Trophoblast cell (in vitro differentiated cells and primary cell): Measurements from ENCODE around the gene TSPAN11.

Experiments used
- DNase-seq, 2 donors: peaks; one replicate each; pipeline ENCODE4 v3.0.0-alpha.2; 2016
- H2AFZ ChIP-seq: 2 replicates; pipeline ENCODE4 v1.6.1; 2013; ENCODE audit warnings: low read length, moderate library complexity, mild to moderate bottlenecking; ENCODE audit not compliant: insufficient read depth, poor library complexity
- H2AK5ac ChIP-seq: 2 replicates; pipeline ENCODE4 v1.6.1; 2013; ENCODE audit warnings: mild to moderate bottlenecking, low read length
- H2BK120ac ChIP-seq: 2 replicates; pipeline ENCODE4 v1.6.1; 2013; ENCODE audit warnings: low read length, mild to moderate bottlenecking, moderate library complexity; ENCODE audit not compliant: insufficient read depth, poor library complexity
- H2BK12ac ChIP-seq: 2 replicates; pipeline ENCODE4 v1.6.1; 2013; ENCODE audit warnings: mild to moderate bottlenecking, low read length, moderate library complexity
- H2BK5ac ChIP-seq: 2 replicates; pipeline ENCODE4 v1.6.1; 2013; ENCODE audit warnings: low read length, low read depth, moderate library complexity, mild to moderate bottlenecking; ENCODE audit not compliant: poor library complexity
- H3K14ac ChIP-seq: 2 replicates; pipeline ENCODE4 v1.6.1; 2013; ENCODE audit warnings: mild to moderate bottlenecking, low read length
- H3K18ac ChIP-seq: 2 replicates; pipeline ENCODE4 v1.6.1; 2013; ENCODE audit warnings: mild to moderate bottlenecking, low read length
- H3K23ac ChIP-seq: 2 replicates; pipeline ENCODE4 v1.6.1; 2013; ENCODE audit warnings: low read length
- H3K27ac ChIP-seq: 2 replicates; pipeline ENCODE4 v1.5.1; 2013; ENCODE audit warnings: low read depth, mild to moderate bottlenecking, inconsistent platforms, low read length, moderate library complexity
- H3K27me3 ChIP-seq: 2 replicates; pipeline ENCODE4 v1.6.1; 2013; ENCODE audit warnings: inconsistent platforms, mild to moderate bottlenecking, low read length, moderate library complexity; ENCODE audit not compliant: insufficient read depth
- H3K36me3 ChIP-seq, 2 experiments: 1 replicate in 1 of 2; 2 replicates in 1 of 2; pipeline ENCODE4 v1.6.1; 2013; ENCODE audit warnings: low read length in 2 of 2, mild to moderate bottlenecking in 2 of 2, moderate library complexity in 1 of 2; ENCODE audit not compliant: insufficient read depth in 2 of 2, control insufficient read depth in 1 of 2
- H3K4ac ChIP-seq: 2 replicates; pipeline ENCODE4 v1.6.1; 2013; ENCODE audit warnings: low read depth, mild to moderate bottlenecking, low read length, moderate library complexity
- H3K4me1 ChIP-seq, 2 experiments: 1 replicate in 1 of 2; 2 replicates in 1 of 2; pipeline ENCODE4 v1.6.1; 2013; ENCODE audit warnings: low read length in 2 of 2, mild to moderate bottlenecking in 2 of 2, moderate library complexity in 1 of 2; ENCODE audit not compliant: insufficient read depth in 2 of 2, control insufficient read depth in 1 of 2
- H3K4me2 ChIP-seq: 2 replicates; pipeline ENCODE4 v1.6.1; 2013; ENCODE audit warnings: inconsistent platforms, mild to moderate bottlenecking, low read length, moderate library complexity
- H3K4me3 ChIP-seq: 2 replicates; pipeline ENCODE4 v1.5.1; 2013; ENCODE audit warnings: mild to moderate bottlenecking, low read depth, low read length, inconsistent platforms
- H3K79me1 ChIP-seq: one replicate; pipeline ENCODE4 v1.6.1; 2013; ENCODE audit warnings: low read length
- H3K79me2 ChIP-seq: 2 replicates; pipeline ENCODE4 v1.6.1; 2013; ENCODE audit warnings: low read length, mild to moderate bottlenecking; ENCODE audit not compliant: control insufficient read depth, insufficient read depth, poor library complexity
- H3K9ac ChIP-seq: 2 replicates; pipeline ENCODE4 v1.6.1; 2013; ENCODE audit warnings: mild to moderate bottlenecking, low read length
- H3K9me3 ChIP-seq: 2 replicates; pipeline ENCODE4 v1.6.1; 2013; ENCODE audit warnings: low read depth, mild to moderate bottlenecking, control low read depth, inconsistent platforms, low read length; ENCODE audit not compliant: insufficient read depth
- H4K12ac ChIP-seq: 2 replicates; pipeline ENCODE4 v1.6.1; 2013; ENCODE audit warnings: low read depth, mild to moderate bottlenecking, low read length, moderate library complexity
- H4K8ac ChIP-seq: 2 replicates; pipeline ENCODE4 v1.6.1; 2013; ENCODE audit warnings: low read depth, mild to moderate bottlenecking, low read length, moderate library complexity
- H4K91ac ChIP-seq: one replicate; pipeline ENCODE4 v1.6.1; 2013; ENCODE audit warnings: low read depth, mild to moderate bottlenecking, low read length, moderate library complexity
- WGBS: extraction: QIAGEN DNeasy Blood & Tissue Kit; methylation state at CpG from one replicate; pipeline ENCODE4 v1.1.7; 2013; ENCODE audit warnings: missing lambda C conversion rate; ENCODE audit not compliant: insufficient read length, insufficient coverage; ENCODE audit errors: extremely low coverage; 5-methylcytosine and 5-hydroxymethylcytosine counted together

The TSPAN11 gene

DNA sequence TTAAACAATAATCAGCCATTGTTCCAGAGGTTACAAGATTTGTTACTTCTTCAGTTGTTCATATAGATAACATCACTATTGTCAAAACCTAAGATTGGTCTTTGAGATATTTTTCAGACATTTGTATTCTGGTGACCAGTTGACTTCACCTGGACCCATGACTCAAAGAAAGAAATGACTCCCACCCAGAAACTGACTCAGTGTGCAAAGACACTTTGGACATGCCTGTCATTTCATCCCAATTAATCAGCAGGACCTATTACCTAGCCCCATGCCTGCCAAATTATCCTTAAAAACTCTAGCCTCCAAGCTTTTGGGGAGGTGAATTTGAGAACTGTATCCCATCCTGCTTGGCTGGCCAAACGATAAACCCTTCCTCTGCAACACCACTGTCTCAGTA is 27.7 kb upstream of the TSPAN11 start:
- Histone ChIP-seq H4K12ac (no peak overlapping the region), H3K79me1 (no peaks in the 10 kb centered on the region)
- no CpG with 5 or more reads among the region's 1 CpG for WGBS

DNA sequence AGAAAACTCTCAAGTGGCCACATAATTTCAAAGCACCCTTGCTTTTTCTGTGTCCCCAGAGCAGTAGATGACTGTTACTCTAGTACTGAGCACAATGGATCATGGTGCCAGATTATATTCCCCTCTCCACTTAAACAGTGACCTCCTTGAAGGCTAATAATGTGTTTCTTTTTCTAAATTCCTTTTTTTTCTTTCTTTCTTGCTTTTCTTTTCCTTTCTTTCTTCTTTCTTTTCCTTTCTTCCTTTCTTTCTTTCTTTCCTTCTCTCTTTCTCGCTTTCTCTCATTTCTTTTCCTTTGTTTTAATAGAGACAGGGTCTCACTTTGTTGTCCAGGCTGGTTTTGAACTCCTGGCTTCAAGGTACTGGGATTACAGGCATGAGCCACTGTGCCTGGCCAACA is 26.2 kb upstream of the TSPAN11 start:
- Histone ChIP-seq H2BK120ac (no peak overlapping the region), H3K4me3 (no peak overlapping the region), H4K12ac (no peak overlapping the region), H3K9me3 (no peaks in the 10 kb centered on the region), H3K14ac (no peak overlapping the region), H3K79me1 (no peaks in the 10 kb centered on the region), H4K8ac (no peak overlapping the region), H3K36me3 (no peaks in the 10 kb centered on the region), H2AFZ (no peak overlapping the region), H3K9ac (no peak overlapping the region), H3K27ac (no peak overlapping the region), H4K91ac (no peak overlapping the region), H3K27me3 (no peaks in the 10 kb centered on the region), H3K79me2 (no peaks in the 10 kb centered on the region), H2AK5ac (no peak overlapping the region), H3K4me2 (no peak overlapping the region), H3K23ac (no peak overlapping the region), H3K18ac (no peak overlapping the region), H3K4me1 (peaks cover 0 to 2% of the 10 kb centered on the region in 2 experiments), H3K4ac (no peak overlapping the region), H2BK5ac (no peak overlapping the region), H2BK12ac (no peak overlapping the region)
- no peak for DNase-seq
- no CpG with 5 or more reads among the region's 1 CpG for WGBS

More for the DNA sequence above, 27.7 kb upstream of the TSPAN11 start:
- no peak overlapping the region for H3K9ac ChIP-seq
- no peak overlapping the region for H3K18ac ChIP-seq
- no peak overlapping the region for H2BK12ac ChIP-seq
- no peak overlapping the region for H3K4me2 ChIP-seq
- no peak overlapping the region for H3K27ac ChIP-seq
- peaks cover 0 to 2% of the 10 kb centered on the region in 2 experiments for H3K4me1 ChIP-seq
- no peak overlapping the region for H3K23ac ChIP-seq
- H4K8ac ChIP-seq, result no peak overlapping the region
- H4K91ac ChIP-seq, result no peak overlapping the region
- no peak overlapping the region for H2AFZ ChIP-seq
- no peaks in the 10 kb centered on the region for H3K36me3 ChIP-seq
- no peak overlapping the region for H3K14ac ChIP-seq
- no peak overlapping the region for H3K4me3 ChIP-seq
- DNase-seq, result peak; percentile 54 to 63
- H2BK120ac ChIP-seq, result no peak overlapping the region
- no peak overlapping the region for H2BK5ac ChIP-seq
- H3K79me2 ChIP-seq, result no peaks in the 10 kb centered on the region
- no peak overlapping the region for H3K4ac ChIP-seq
- H3K9me3 ChIP-seq, result no peaks in the 10 kb centered on the region
- no peaks in the 10 kb centered on the region for H3K27me3 ChIP-seq
- no peak overlapping the region for H2AK5ac ChIP-seq

DNA sequence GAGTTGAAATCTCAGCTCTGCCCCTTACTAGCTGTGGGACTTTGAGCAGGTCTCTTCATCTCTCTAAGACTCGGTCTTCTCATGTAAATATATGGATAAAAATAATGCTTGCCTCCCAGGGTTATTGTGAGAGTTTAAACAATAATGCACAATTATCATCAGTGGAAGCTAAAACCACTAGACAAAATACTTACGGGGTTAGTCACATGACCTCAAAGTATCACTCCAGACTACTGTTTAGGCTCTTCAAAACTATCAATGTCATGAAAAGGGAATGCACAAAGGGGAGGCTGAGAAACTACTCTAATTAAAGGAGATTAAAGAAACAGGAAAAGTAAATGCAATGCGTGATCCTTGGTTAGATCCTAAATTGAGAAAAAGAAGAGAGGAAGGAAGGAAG is 24.5 kb upstream of the TSPAN11 start:
- H3K36me3 ChIP-seq, result no peaks in the 10 kb centered on the region
- no peak overlapping the region for H2AFZ ChIP-seq
- H2AK5ac ChIP-seq, result no peak overlapping the region
- no peaks in the 10 kb centered on the region for H3K79me1 ChIP-seq
- no peak overlapping the region for H3K4me2 ChIP-seq
- no peak overlapping the region for H3K18ac ChIP-seq
- H3K14ac ChIP-seq, result no peak overlapping the region
- H2BK5ac ChIP-seq, result no peak overlapping the region
- no peak overlapping the region for H4K91ac ChIP-seq
- H3K27ac ChIP-seq, result no peak overlapping the region
- H2BK120ac ChIP-seq, result no peak overlapping the region
- H3K4me3 ChIP-seq, result no peak overlapping the region
- no peaks in the 10 kb centered on the region for H3K9me3 ChIP-seq
- H3K4ac ChIP-seq, result no peak overlapping the region
- H3K4me1 ChIP-seq, result peaks cover 0 to 2% of the 10 kb centered on the region in 2 experiments
- no CpG with 5 or more reads among the region's 3 CpGs for WGBS
- H3K27me3 ChIP-seq, result no peaks in the 10 kb centered on the region
- no peaks in the 10 kb centered on the region for H3K79me2 ChIP-seq
- no peak overlapping the region for H3K23ac ChIP-seq
- H2BK12ac ChIP-seq, result no peak overlapping the region
- no peak overlapping the region for H3K9ac ChIP-seq
- no peak for DNase-seq
- H4K12ac ChIP-seq, result no peak overlapping the region
- H4K8ac ChIP-seq, result no peak overlapping the region

DNA sequence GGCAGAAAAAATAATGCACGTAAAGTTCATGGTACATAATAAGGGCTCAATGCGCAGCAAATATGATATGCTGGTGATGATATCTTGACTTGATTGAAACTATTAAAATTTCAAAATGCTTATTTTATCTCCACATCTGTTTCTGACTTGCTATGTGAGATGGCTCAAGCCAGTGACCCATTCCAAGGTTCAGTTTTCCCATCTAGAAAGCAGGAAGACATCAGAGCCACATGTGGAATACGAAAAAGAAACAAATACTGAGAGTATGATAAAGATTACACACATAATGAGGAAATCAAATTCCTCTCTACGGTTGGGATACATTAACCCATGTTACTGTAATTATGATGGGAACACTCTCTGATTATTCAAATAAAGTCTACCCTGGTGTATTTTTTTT is 24.0 kb upstream of the TSPAN11 start:
- Histone ChIP-seq H3K79me2 (no peaks in the 10 kb centered on the region), H3K27ac (no peak overlapping the region), H2BK5ac (no peak overlapping the region), H4K91ac (no peak overlapping the region), H2BK12ac (no peak overlapping the region), H4K12ac (no peak overlapping the region), H3K4me3 (no peak overlapping the region), H2AK5ac (no peak overlapping the region), H2AFZ (no peak overlapping the region), H3K14ac (no peak overlapping the region), H3K36me3 (no peaks in the 10 kb centered on the region), H4K8ac (no peak overlapping the region), H3K4me2 (no peak overlapping the region), H3K4me1 (peaks cover 0 to under 1% of the 10 kb centered on the region in 2 experiments), H2BK120ac (no peak overlapping the region), H3K27me3 (no peaks in the 10 kb centered on the region), H3K79me1 (no peaks in the 10 kb centered on the region), H3K9ac (no peak overlapping the region), H3K9me3 (no peaks in the 10 kb centered on the region), H3K4ac (no peak overlapping the region), H3K18ac (no peak overlapping the region), H3K23ac (no peak overlapping the region)
- no peak for DNase-seq
- WGBS, result no CpG with 5 or more reads among the region's 4 CpGs
